HEK293 (cell line): ENCODE data around the gene MYH11.
"Not testable (repeated sequence)": the region's sequence is repeated elsewhere in the genome, so short reads cannot be mapped to it uniquely, and the experiment has no call there.

Experiments
- YY1 ChIP-seq: fragments of 450-650 bp; formaldehyde crosslinking; IDR thresholded peaks from 2 replicates; pipeline ENCODE4 v1.5.1; 2018; ENCODE audit warnings: missing biosample characterization, missing genetic modification characterization
- ZBTB8A ChIP-seq: fragments of 450-650 bp; formaldehyde crosslinking; IDR thresholded peaks from 2 replicates; pipeline ENCODE4 v1.5.1; 2016; ENCODE audit warnings: missing biosample characterization, missing genetic modification characterization
- ZNF629 ChIP-seq: fragments of 450-650 bp; formaldehyde crosslinking; IDR thresholded peaks from 2 replicates; pipeline ENCODE4 v1.5.1; 2017; ENCODE audit warnings: missing biosample characterization, missing genetic modification characterization
- ZNF660 ChIP-seq: fragments of 450-650 bp; IDR thresholded peaks from 2 replicates; pipeline ENCODE4 v1.5.1; 2018; ENCODE audit warnings: missing biosample characterization, mild to moderate bottlenecking, missing genetic modification characterization
- TF ChIP-seq, protein P1 (sequence below): fragments of 450-650 bp; formaldehyde crosslinking; IDR thresholded peaks from 2 replicates; pipeline ENCODE4 v1.5.1; 2016; ENCODE audit warnings: missing biosample characterization, missing genetic modification characterization

DNA sequence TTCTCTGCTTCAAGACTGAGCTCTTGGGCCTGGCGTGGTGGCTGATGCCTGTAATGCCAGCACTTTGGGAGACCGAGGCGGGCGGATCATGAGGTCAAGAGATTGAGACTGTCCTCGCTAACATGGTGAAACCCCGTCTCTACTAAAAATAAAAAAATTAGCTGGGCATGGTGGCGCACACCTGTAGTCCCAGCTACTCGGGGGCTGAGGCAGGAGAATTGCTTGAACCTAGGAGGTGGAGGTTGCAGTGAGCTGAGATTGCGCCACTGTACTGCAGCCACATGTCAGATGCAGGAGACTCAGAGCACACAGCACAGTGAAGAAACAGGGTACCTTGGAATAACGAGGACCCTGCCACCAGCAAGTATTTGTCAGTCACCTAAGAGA lies 184.7 kb downstream of the MYH11 start:
- TF ChIP-seq, protein P1, sequence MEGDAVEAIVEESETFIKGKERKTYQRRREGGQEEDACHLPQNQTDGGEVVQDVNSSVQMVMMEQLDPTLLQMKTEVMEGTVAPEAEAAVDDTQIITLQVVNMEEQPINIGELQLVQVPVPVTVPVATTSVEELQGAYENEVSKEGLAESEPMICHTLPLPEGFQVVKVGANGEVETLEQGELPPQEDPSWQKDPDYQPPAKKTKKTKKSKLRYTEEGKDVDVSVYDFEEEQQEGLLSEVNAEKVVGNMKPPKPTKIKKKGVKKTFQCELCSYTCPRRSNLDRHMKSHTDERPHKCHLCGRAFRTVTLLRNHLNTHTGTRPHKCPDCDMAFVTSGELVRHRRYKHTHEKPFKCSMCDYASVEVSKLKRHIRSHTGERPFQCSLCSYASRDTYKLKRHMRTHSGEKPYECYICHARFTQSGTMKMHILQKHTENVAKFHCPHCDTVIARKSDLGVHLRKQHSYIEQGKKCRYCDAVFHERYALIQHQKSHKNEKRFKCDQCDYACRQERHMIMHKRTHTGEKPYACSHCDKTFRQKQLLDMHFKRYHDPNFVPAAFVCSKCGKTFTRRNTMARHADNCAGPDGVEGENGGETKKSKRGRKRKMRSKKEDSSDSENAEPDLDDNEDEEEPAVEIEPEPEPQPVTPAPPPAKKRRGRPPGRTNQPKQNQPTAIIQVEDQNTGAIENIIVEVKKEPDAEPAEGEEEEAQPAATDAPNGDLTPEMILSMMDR (tag by site-specific recombination) = not testable (repeated sequence)
- not testable (repeated sequence) for TF ChIP-seq ZBTB8A, ZNF629, YY1, ZNF660 (tag by site-specific recombination)
